Endothelial cell of umbilical vein (primary cell): Measurements from ENCODE around the gene CNDP1. TPM values are rescaled to one million over a fixed set of nuclear protein-coding genes. Genes with fewer than 3 reads are reported as not detected.

Experiments
- BruUV-seq: library from RNA; stranded (reverse); fragments of 400-500 nt; replicated peaks from 2 replicates; lab custom pipeline; 2021; lab: Mats Ljungman, UMichigan
- CTCF ChIA-PET: fragments of 300-600, 350-600 bp; sonication (Branson Sonifier 250); formaldehyde crosslinking; loops from one replicate; lab custom pipeline; 2021; ENCODE audit warnings: antibody characterized with exemption, inconsistent platforms; lab: Charles Lee
- POLR2A ChIA-PET: fragments of 300-600, 350-600 bp; sonication (Branson Sonifier 250); formaldehyde crosslinking; loops from one replicate; lab custom pipeline; 2021; ENCODE audit warnings: antibody characterized with exemption, inconsistent platforms; lab: Charles Lee
- DNase-seq: peaks from one replicate; pipeline ENCODE4 v3.0.0-alpha.2; 2011; ENCODE audit warnings: low read depth, low spot score
- FAIRE-seq: peaks from 2 replicates; lab custom pipeline; 2011; peaks lifted over from hg19 to GRCh38; lab: Jason Lieb, UNC
- H2AFZ ChIP-seq: 2 replicates; pipeline ENCODE4 v1.6.0; 2012; ENCODE audit warnings: low read depth, low read length, control low read depth, inconsistent platforms
- H3K27ac ChIP-seq: 2 replicates; pipeline ENCODE4 v1.5.1; 2011; ENCODE audit warnings: low read depth, mild to moderate bottlenecking, control low read depth, low read length, moderate library complexity; ENCODE audit not compliant: insufficient read depth
- H3K27me3 ChIP-seq, 2 experiments: 2 replicates each; pipeline versions ENCODE4 v1.6.0 to v1.6.1; 2011; ENCODE audit warnings: low read length in 2 of 2, mixed read lengths in 1 of 2; ENCODE audit not compliant: control insufficient read depth in 2 of 2, insufficient read depth in 2 of 2
- H3K36me3 ChIP-seq, 2 experiments: 2 replicates in 1 of 2; 3 replicates in 1 of 2; pipeline ENCODE4 v1.5.1; 2011; ENCODE audit warnings: low read length in 2 of 2, mild to moderate bottlenecking in 1 of 2, moderate library complexity in 1 of 2; ENCODE audit not compliant: control insufficient read depth in 2 of 2, insufficient read depth in 2 of 2; ENCODE audit errors: extremely low read depth in 1 of 2
- H3K4me1 ChIP-seq: 3 replicates; pipeline ENCODE4 v1.5.1; 2011; ENCODE audit warnings: mild to moderate bottlenecking, low read length; ENCODE audit not compliant: control insufficient read depth, insufficient read depth; ENCODE audit errors: extremely low read depth
- H3K4me2 ChIP-seq: 2 replicates; pipeline ENCODE4 v1.6.1; 2011; ENCODE audit warnings: low read length, control low read depth, mixed read lengths; ENCODE audit not compliant: insufficient read depth
- H3K4me3 ChIP-seq, 3 experiments: fragments of 200-600 bp in 1 of 3; sonication (generic), shearing (Covaris generic) in 1 of 3; replicated peaks in 1 of 3; 2 replicates each; pipeline ENCODE4 v1.5.1; 2011 to 2016; ENCODE audit warnings: control low read depth in 3 of 3, low read length in 3 of 3, mild to moderate bottlenecking in 2 of 3, inconsistent platforms in 1 of 3, low read depth in 1 of 3, moderate library complexity in 1 of 3; ENCODE audit not compliant: insufficient read depth in 1 of 3
- H3K79me2 ChIP-seq: 2 replicates; pipeline ENCODE4 v1.6.0; 2012; ENCODE audit warnings: low read length, inconsistent platforms; ENCODE audit not compliant: control insufficient read depth, insufficient read depth
- H3K9ac ChIP-seq: replicated peaks from 2 replicates; pipeline ENCODE3; 2011; ENCODE audit warnings: low read length, control low read depth; ENCODE audit not compliant: insufficient read depth; ENCODE audit errors: extremely low read depth
- H3K9me1 ChIP-seq: replicated peaks from 3 replicates; pipeline ENCODE4 v1.6.0; 2011; ENCODE audit warnings: mild to moderate bottlenecking, low read length; ENCODE audit not compliant: control insufficient read depth, insufficient read depth; ENCODE audit errors: extremely low read depth
- H3K9me3 ChIP-seq: replicated peaks from 2 replicates; pipeline ENCODE4 v1.5.1; 2012; ENCODE audit warnings: low read length, inconsistent platforms; ENCODE audit not compliant: control insufficient read depth, insufficient read depth
- H4K20me1 ChIP-seq: replicated peaks from 2 replicates; pipeline ENCODE3; 2011; ENCODE audit warnings: mild to moderate bottlenecking, low read length; ENCODE audit not compliant: control insufficient read depth, insufficient read depth; ENCODE audit errors: extremely low read depth
- CTCF ChIP-seq, 2 donors: IDR thresholded peaks; 1 replicate in 1 of 2; 2 replicates in 1 of 2; pipeline ENCODE4 v1.5.1; 2011; ENCODE audit warnings: low read length in 2 of 2, mild to moderate bottlenecking in 2 of 2, moderate library complexity in 2 of 2, control low read depth in 1 of 2, inconsistent platforms in 1 of 2, low read depth in 1 of 2; ENCODE audit not compliant: insufficient read depth in 1 of 2; ENCODE audit errors: extremely low read depth in 1 of 2
- EZH2 ChIP-seq: IDR thresholded peaks from 2 replicates; pipeline ENCODE4 v1.6.1; 2012; ENCODE audit warnings: borderline replicate concordance, low read depth, mild to moderate bottlenecking, moderate library complexity, low read length, inconsistent platforms; ENCODE audit not compliant: severe bottlenecking
- FOS ChIP-seq: IDR thresholded peaks from 2 replicates; pipeline ENCODE4 v1.6.1; 2011; ENCODE audit warnings: mild to moderate bottlenecking, low read length, moderate library complexity, borderline replicate concordance; ENCODE audit not compliant: insufficient read depth
- GATA2 ChIP-seq: IDR thresholded peaks from 2 replicates; pipeline ENCODE4 v1.7.0; 2011; ENCODE audit warnings: low read depth, mild to moderate bottlenecking, moderate library complexity, mixed read lengths, low read length; ENCODE audit not compliant: insufficient read length, insufficient read depth
- JUN ChIP-seq: IDR thresholded peaks from 2 replicates; pipeline ENCODE4 v1.6.1; 2011; ENCODE audit warnings: borderline replicate concordance, low read depth; ENCODE audit not compliant: insufficient read length, insufficient read depth
- MYC ChIP-seq: IDR thresholded peaks from one replicate; pipeline ENCODE4 v1.6.1; 2011; ENCODE audit warnings: mild to moderate bottlenecking, low read depth, low read length
- POLR2A ChIP-seq: IDR thresholded peaks from 2 replicates; pipeline ENCODE4 v1.6.1; 2012; ENCODE audit warnings: low read depth, mild to moderate bottlenecking, control low read depth, low read length
- POLR2AphosphoS5 ChIP-seq: IDR thresholded peaks from 2 replicates; pipeline ENCODE4 v1.6.1; 2012; ENCODE audit warnings: low read depth, mild to moderate bottlenecking, control low read depth, low read length, moderate library complexity; ENCODE audit not compliant: insufficient read depth
- dilution Hi-C: fragments of 300-500 bp; cut with MboI; formaldehyde crosslinking; loops from one replicate; pipeline ENCODE4 v1.15.0; 2019; ENCODE audit warnings: low sequenced_read_pairs; ENCODE audit not compliant: extremely low pct_ligation_motif_present
- intact Hi-C: fragments of 100-400 bp; cut with micrococcal nuclease; formaldehyde crosslinking; loops from one replicate; pipeline ENCODE4 v1.10.0; 2022
- polyA plus RNA-seq, 4 experiments: library from polyadenylated mRNA; depleted of rRNA in 3 of 4; stranded (reverse) in 3 of 4; unstranded in 1 of 4; fragments of >200 nt; gene quantifications; 2 replicates each; pipeline versions ENCODE4 v1.2.1 to v1.2.3, GENCODE V29; 2011 to 2012; ENCODE audit warnings: missing spikeins in 1 of 4
- total RNA-seq: library from RNA; stranded (reverse); gene quantifications from 2 replicates; pipeline ENCODE4 v1.2.3, GENCODE V29; 2021
- TF ChIP-seq, protein P1 (sequence below): IDR thresholded peaks from 2 replicates; pipeline ENCODE4 v1.6.1; 2011; ENCODE audit not compliant: insufficient read depth, insufficient read length

CNDP1 gene
- total and polyA plus RNA-seq, 2 donors (not counting 3 experiments of a cell fraction or from before 2014, with no cell fraction given) = not detected

DNA sequence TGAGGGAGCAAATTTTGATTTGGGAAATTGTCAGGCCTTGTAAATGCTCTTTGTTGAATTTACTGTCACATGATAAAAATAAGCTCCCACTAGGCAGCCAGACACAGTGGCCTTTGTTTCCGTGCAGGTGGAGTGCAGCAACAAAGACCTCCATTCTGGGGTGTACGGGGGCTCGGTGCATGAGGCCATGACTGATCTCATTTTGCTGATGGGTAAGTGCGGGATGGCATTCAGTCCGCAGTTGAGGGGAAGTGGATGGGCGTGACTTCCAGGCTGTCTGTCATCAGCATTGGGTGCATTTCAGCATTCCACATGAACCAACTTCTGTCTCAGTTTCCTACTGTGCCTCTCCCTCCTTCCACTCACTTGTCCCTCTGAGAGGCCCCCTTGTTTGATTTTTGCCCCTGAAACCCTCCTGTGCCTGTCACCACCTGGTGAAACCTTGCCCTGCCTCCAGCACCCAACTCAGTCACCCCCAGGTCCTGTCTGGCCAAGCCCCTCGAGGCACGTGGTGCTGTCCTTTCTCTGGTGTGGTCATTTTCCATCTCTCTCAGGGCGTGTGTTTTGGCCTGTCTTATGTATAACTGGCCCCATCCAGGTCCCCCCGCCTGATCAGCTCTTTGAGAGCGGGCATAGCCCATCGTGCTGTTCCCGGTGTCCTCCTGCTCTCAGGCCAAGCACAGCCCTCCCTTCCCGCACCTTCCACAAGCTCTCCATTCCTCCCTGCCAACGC lies 21.8 kb upstream of the CNDP1 start:
- Histone ChIP-seq H3K9ac (no peak overlapping the region), H3K9me1 (no peaks in the 10 kb centered on the region), H3K9me3 (no peaks in the 10 kb centered on the region), H3K79me2 (no peaks in the 10 kb centered on the region), H3K36me3 (peaks cover 7 to 44% of the 10 kb centered on the region in 2 experiments), H3K4me1 (no peaks in the 10 kb centered on the region), H4K20me1 (no peaks in the 10 kb centered on the region), H3K27me3 (no peaks in the 10 kb centered on the region), H3K27ac (no peak overlapping the region), H2AFZ (no peak overlapping the region), H3K4me3 (no peak overlapping the region), H3K4me2 (no peak overlapping the region)
- dilution Hi-C loops = no loop called here
- BruUV-seq = no TSS peak
- FAIRE-seq (no peak), DNase-seq (no peak)
- ChIA-PET CTCF (no interaction called here), POLR2A (no interaction called here)
- intact Hi-C loops = no loop called here
- TF ChIP-seq MYC (no peak), EZH2 (no peak), POLR2A (no peak), JUN (no peak), CTCF (IDR thresholded peaks at IDR 0.05; ENCODE audit: extremely low read depth in 1 of 2, insufficient read depth in 1 of 2, low read depth in 1 of 2, low read length in 2 of 2) (no peak), POLR2AphosphoS5 (no peak), GATA2 (no peak), FOS (no peak)
- TF ChIP-seq, protein P1, sequence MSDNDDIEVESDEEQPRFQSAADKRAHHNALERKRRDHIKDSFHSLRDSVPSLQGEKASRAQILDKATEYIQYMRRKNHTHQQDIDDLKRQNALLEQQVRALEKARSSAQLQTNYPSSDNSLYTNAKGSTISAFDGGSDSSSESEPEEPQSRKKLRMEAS = no peak
